ENCODE data around the gene ISM2. TPM values are rescaled to one million over a fixed set of nuclear protein-coding genes. Genes with fewer than 3 reads are reported as not detected.

ISM2 gene
- polyA plus RNA-seq, 1 of the 3 experiments (the other 2 are of a cell fraction), result 0.20 TPM

DNA sequence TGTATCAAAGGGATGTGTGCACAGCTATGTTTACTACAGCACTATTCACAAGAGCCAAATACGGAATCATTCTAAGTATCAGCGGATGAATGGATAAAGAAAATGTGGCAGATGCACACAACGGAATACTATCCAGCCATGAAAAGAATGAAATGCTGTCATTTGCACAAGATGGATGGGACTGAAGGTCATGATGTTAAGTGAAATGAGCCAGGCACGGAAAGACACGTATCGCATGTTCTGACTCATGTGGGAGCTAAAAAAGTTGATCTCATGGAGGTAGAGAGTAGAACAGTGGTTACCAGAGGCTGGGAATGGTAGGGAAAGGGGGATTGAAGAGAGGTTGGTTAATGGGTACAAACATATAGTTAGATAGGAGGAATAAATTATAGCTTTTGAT is 25.9 kb upstream of the ISM2 start:
- Histone ChIP-seq H4K20me1 (ENCODE audit: insufficient read depth) (no peaks in the 10 kb centered on the region), H3K36me3 (replicated peaks in 1 of 2; ENCODE audit: control insufficient read depth in 1 of 2, insufficient read depth in 2 of 2, low read length in 1 of 2) (peaks cover 18 to 20% of the 10 kb centered on the region in 2 experiments), H3K4me3 (ENCODE audit: low read depth in 2 of 2, low read length in 1 of 2) (no peak overlapping the region), H3K27ac (ENCODE audit: low read depth in 2 of 2, low read length in 1 of 2) (no peak overlapping the region), H3K9ac (no peak overlapping the region), H3K4me2 (no peak overlapping the region), H3K9me2 (no peaks in the 10 kb centered on the region), H3K27me3 (ENCODE audit: insufficient read depth) (no peaks in the 10 kb centered on the region), H3K4me1 (ENCODE audit: control insufficient read depth in 1 of 2, insufficient read depth in 2 of 2, low read depth in 1 of 2, low read length in 1 of 2) (peaks cover 0 to 3% of the 10 kb centered on the region in 2 experiments; a peak in 1 of 4 replicates), H3F3A (replicated peaks; ENCODE audit: insufficient read depth) (no peaks in the 10 kb centered on the region), H3K9me3 (no peaks in the 10 kb centered on the region), H3K79me2 (ENCODE audit: insufficient read depth) (peaks cover 53% of the 10 kb centered on the region), H2AFZ (ENCODE audit: low read depth) (no peak overlapping the region)
- TF ChIP-seq GABPA (IDR thresholded peaks at IDR 0.05; ENCODE audit: low read depth) (no peak), MXI1 (IDR thresholded peaks at IDR 0.05; ENCODE audit: low read depth, low read length) (no peak), SIN3A (IDR thresholded peaks at IDR 0.05; ENCODE audit: borderline replicate concordance, low read depth, low read length) (no peak)
- WGBS (ENCODE audit: low lambda C conversion rate), result 94% methylated on average over 6 of the region's 6 CpGs
- POLR2A ChIA-PET, result interaction anchor here (1.2 kb wide), 1 partner anchor 68 kb away, joined by 7 read pairs; no protein-coding TSS in a partner anchor
- CTCF ChIA-PET, result interaction anchor here (1.1 kb wide), 1 partner anchor 79 kb away, joined by 4 read pairs; no protein-coding TSS in a partner anchor
- DNase-seq, result no peak

DNA sequence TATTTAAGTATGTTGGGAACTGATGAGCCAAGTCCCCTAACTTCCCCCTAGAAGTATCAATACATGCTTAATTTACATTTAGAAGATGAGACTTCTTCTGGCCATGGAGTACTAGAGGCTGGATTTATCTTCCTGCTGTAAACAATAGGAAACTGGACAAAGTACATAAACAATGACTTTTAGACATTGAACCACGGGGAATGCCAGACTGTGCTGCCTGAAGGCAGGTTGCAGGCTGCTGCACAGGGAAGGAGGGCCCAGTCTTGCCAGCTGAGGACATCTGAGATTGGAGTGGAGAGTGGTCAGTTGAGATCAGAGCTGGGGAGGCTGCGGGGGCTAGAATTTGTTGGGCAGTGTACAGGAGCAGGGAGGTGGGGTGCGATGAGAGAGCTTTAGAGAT is 24.5 kb upstream of the ISM2 start:
- no peaks in the 10 kb centered on the region for H3K9me3 ChIP-seq
- no peak overlapping the region for H3K27ac ChIP-seq (ENCODE audit: low read depth in 2 of 2, low read length in 1 of 2)
- no peak overlapping the region for H3K4me2 ChIP-seq
- H2AFZ ChIP-seq (ENCODE audit: low read depth), result no peak overlapping the region
- H4K20me1 ChIP-seq (ENCODE audit: insufficient read depth), result no peaks in the 10 kb centered on the region
- H3K4me3 ChIP-seq (ENCODE audit: low read depth in 2 of 2, low read length in 1 of 2), result no peak overlapping the region
- POLR2A ChIA-PET, result no interaction called here
- H3K79me2 ChIP-seq (ENCODE audit: insufficient read depth), result peaks cover 42% of the 10 kb centered on the region
- H3K4me1 ChIP-seq (ENCODE audit: control insufficient read depth in 1 of 2, insufficient read depth in 2 of 2, low read depth in 1 of 2, low read length in 1 of 2), result peaks cover 0 to 3% of the 10 kb centered on the region in 2 experiments; a peak in 1 of 4 replicates
- no peak overlapping the region for H3K9ac ChIP-seq
- no peaks in the 10 kb centered on the region for H3K27me3 ChIP-seq (ENCODE audit: insufficient read depth)
- H3K9me2 ChIP-seq, result no peaks in the 10 kb centered on the region
- CTCF ChIA-PET, result interaction anchor here (1.6 kb wide), 1 partner anchor 64 kb away, joined by 5 read pairs; no protein-coding TSS in a partner anchor
- TF ChIP-seq, protein P1, sequence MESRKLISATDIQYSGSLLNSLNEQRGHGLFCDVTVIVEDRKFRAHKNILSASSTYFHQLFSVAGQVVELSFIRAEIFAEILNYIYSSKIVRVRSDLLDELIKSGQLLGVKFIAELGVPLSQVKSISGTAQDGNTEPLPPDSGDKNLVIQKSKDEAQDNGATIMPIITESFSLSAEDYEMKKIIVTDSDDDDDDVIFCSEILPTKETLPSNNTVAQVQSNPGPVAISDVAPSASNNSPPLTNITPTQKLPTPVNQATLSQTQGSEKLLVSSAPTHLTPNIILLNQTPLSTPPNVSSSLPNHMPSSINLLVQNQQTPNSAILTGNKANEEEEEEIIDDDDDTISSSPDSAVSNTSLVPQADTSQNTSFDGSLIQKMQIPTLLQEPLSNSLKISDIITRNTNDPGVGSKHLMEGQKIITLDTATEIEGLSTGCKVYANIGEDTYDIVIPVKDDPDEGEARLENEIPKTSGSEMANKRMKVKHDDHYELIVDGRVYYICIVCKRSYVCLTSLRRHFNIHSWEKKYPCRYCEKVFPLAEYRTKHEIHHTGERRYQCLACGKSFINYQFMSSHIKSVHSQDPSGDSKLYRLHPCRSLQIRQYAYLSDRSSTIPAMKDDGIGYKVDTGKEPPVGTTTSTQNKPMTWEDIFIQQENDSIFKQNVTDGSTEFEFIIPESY (IDR thresholded peaks at IDR 0.05; ENCODE audit: borderline replicate concordance, low read depth), result no peak
- TF ChIP-seq, protein P2, sequence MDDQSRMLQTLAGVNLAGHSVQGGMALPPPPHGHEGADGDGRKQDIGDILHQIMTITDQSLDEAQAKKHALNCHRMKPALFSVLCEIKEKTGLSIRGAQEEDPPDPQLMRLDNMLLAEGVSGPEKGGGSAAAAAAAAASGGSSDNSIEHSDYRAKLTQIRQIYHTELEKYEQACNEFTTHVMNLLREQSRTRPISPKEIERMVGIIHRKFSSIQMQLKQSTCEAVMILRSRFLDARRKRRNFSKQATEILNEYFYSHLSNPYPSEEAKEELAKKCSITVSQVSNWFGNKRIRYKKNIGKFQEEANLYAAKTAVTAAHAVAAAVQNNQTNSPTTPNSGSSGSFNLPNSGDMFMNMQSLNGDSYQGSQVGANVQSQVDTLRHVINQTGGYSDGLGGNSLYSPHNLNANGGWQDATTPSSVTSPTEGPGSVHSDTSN (IDR thresholded peaks at IDR 0.05), result no peak
- TF ChIP-seq CHD2 (IDR thresholded peaks at IDR 0.05; ENCODE audit: low read length, partially characterized antibody) (no peak), SIN3A (IDR thresholded peaks at IDR 0.05; ENCODE audit: borderline replicate concordance, low read depth, low read length) (no peak), EP300 (IDR thresholded peaks at IDR 0.05; ENCODE audit: borderline replicate concordance in 1 of 2, low read depth in 1 of 2, low read length in 1 of 2) (no peak), MXI1 (IDR thresholded peaks at IDR 0.05; ENCODE audit: low read depth, low read length) (no peak), YY1 (IDR thresholded peaks at IDR 0.05; ENCODE audit: low read depth) (no peak)
- H3K36me3 ChIP-seq (replicated peaks in 1 of 2; ENCODE audit: control insufficient read depth in 1 of 2, insufficient read depth in 2 of 2, low read length in 1 of 2), result peaks cover 18 to 23% of the 10 kb centered on the region in 2 experiments
- DNase-seq, result no peak
- whole genome bisulfite sequencing (ENCODE audit: low lambda C conversion rate), result 91% methylated on average over 3 of the region's 3 CpGs
- H3F3A ChIP-seq (replicated peaks; ENCODE audit: insufficient read depth), result no peaks in the 10 kb centered on the region
